Measurements from ENCODE around the gene MCC.
A peak's percentile ranks its signal among the peaks of the same experiment; 100 is the strongest.

Gene MCC

GRCh38 chr5:113487781-113488644 is at the start of gene MCC:
Gene MCC, minus strand, starts transcription at chr5:113488453.
- no peak for DNase-seq (ENCODE audit: low read depth in 2 of 2)

- DNase-seq (ENCODE audit: low read depth in 2 of 2): no peak
Observed at GRCh38 chr5:113531481-113532159, 43.4 kb upstream of the MCC start.

GRCh38 chr5:113527746-113528145 is 39.5 kb upstream of the MCC start:
- DNase-seq (ENCODE audit: low read depth in 2 of 2): no peak

GRCh38 chr5:113526421-113526820 is 38.2 kb upstream of the MCC start:
- no peak for DNase-seq (ENCODE audit: low read depth in 2 of 2)

GRCh38 chr5:113524927-113525326 is 36.7 kb upstream of the MCC start:
- DNase-seq (ENCODE audit: low read depth in 2 of 2): no peak

- DNase-seq (ENCODE audit: low read depth in 2 of 2): no peak
Observed at GRCh38 chr5:113523168-113523567, 34.9 kb upstream of the MCC start.

GRCh38 chr5:113520899-113521298 is 32.6 kb upstream of the MCC start:
- no peak for DNase-seq (ENCODE audit: low read depth in 2 of 2)

- no peak for DNase-seq (ENCODE audit: low read depth in 2 of 2)
Observed at GRCh38 chr5:113520429-113520828, 32.2 kb upstream of the MCC start.

- DNase-seq (ENCODE audit: low read depth in 2 of 2): no peak
Observed at GRCh38 chr5:113519412-113519811, 31.2 kb upstream of the MCC start.

GRCh38 chr5:113518884-113519283 is 30.6 kb upstream of the MCC start:
- no peak for DNase-seq (ENCODE audit: low read depth in 2 of 2)

GRCh38 chr5:113514289-113514635 is 26.0 kb upstream of the MCC start:
- DNase-seq (ENCODE audit: low read depth in 2 of 2): no peak

GRCh38 chr5:113513384-113514288 is 25.4 kb upstream of the MCC start, which contains the start of gene YTHDC2:
Gene YTHDC2, plus strand, starts transcription at chr5:113513694. Its CDS starts 202 bp downstream, at chr5:113513896.
- peak; percentile 69 to 79 for DNase-seq (ENCODE audit: low read depth in 2 of 2)

- no peak for DNase-seq (ENCODE audit: low read depth in 2 of 2)
Observed at GRCh38 chr5:113512341-113512740, 24.1 kb upstream of the MCC start.

- no peak for DNase-seq (ENCODE audit: low read depth in 2 of 2)
Observed at GRCh38 chr5:113510836-113511451, 22.7 kb upstream of the MCC start.

- no peak for DNase-seq (ENCODE audit: low read depth in 2 of 2)
Observed at GRCh38 chr5:113508756-113509155, 20.5 kb upstream of the MCC start.

- no peak for DNase-seq (ENCODE audit: low read depth in 2 of 2)
Observed at GRCh38 chr5:113507601-113508000, 19.3 kb upstream of the MCC start.

GRCh38 chr5:113505181-113505580 is 16.9 kb upstream of the MCC start:
- no peak for DNase-seq (ENCODE audit: low read depth in 2 of 2)

GRCh38 chr5:113503146-113503545 is 14.9 kb upstream of the MCC start:
- no peak for DNase-seq (ENCODE audit: low read depth in 2 of 2)

- DNase-seq (ENCODE audit: low read depth in 2 of 2): no peak
Observed at GRCh38 chr5:113502073-113502472, 13.8 kb upstream of the MCC start.

GRCh38 chr5:113495422-113495841 is 7.2 kb upstream of the MCC start:
- DNase-seq (ENCODE audit: low read depth in 2 of 2): no peak

- DNase-seq (ENCODE audit: low read depth in 2 of 2): no peak
Observed at GRCh38 chr5:113493446-113493845, 5.2 kb upstream of the MCC start.

GRCh38 chr5:113491022-113491421 is 2.8 kb upstream of the MCC start:
- no peak for DNase-seq (ENCODE audit: low read depth in 2 of 2)
